Smooth muscle cell of the brain vasculature (primary cell): ENCODE results near the gene FSTL5.

Experiments used
- DNase-seq: peaks from one replicate; pipeline ENCODE4 v3.0.0-alpha.2; 2012; ENCODE audit warnings: low read depth, low spot score

The FSTL5 gene

DNA sequence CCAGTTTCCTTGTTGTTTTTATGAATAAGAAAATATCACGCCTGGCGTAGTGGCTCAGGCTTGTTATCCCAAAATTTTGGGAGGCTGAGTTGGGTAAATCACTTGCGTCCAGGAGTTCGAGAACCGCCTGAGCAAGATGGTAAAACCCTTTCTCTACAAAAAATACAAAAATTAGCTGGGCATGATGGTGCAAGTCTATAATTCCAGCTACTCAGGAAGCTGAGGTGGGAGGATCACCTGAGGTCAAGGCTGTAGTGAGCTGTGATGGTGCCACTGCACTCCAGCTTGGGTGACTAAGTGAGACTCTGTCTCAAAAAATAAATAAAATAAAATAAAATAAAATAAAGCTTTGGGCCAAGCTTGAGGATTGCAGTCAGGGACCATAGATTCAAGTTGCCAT is 827.2 kb downstream of the FSTL5 start:
- no peak for DNase-seq

DNA sequence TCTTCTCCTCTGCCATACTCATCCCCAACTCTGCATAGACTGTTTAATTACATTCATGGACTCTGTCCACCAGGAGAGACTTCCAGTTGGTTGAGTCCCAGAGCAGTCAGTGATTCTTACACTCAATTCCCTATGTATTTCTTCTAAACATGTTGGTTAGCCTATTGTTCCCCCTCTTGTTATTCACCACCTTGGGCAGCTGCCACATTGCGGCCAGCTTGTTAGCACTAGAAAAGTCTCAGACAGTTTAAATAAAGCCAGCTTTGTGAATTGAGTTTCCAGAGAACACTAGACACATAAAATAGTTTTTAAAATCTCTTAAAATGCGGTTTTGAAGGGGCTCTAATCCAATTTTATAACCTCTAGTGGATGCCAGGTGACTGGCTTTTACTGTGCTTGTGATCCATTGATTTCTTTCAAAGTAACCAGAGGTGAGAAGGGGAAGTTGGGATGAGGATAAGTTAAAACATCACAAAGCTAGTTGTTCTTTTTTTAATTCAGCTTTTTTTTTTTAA is 827.7 kb downstream of the FSTL5 start:
- DNase-seq = no peak
